OCI-LY1 (cell line): ENCODE results near the gene WDR89.

Experiments used
- H2AFZ ChIP-seq: fragments of 200-600 bp; sonication (generic), shearing (Covaris generic); 2 replicates; pipeline ENCODE4 v1.6.0; 2014; ENCODE audit warnings: antibody characterized with exemption, mild to moderate bottlenecking, low read length
- H3F3A ChIP-seq: fragments of 200-600 bp; sonication (generic), shearing (Covaris generic); 2 replicates; pipeline ENCODE4 v1.6.0; 2014; ENCODE audit warnings: mild to moderate bottlenecking, antibody characterized with exemption, low read length, moderate library complexity; ENCODE audit not compliant: insufficient read depth
- H3K27ac ChIP-seq: fragments of 200-600 bp; sonication (generic); 2 replicates; pipeline ENCODE4 v1.5.1; 2014; ENCODE audit warnings: low read length, mixed run types, mild to moderate bottlenecking, low read depth; ENCODE audit not compliant: poor library complexity, severe bottlenecking
- H3K27me3 ChIP-seq: fragments of 200-600 bp; sonication (generic); 2 replicates; pipeline ENCODE4 v1.6.0; 2014; ENCODE audit warnings: antibody characterized with exemption, mild to moderate bottlenecking, low read length, moderate library complexity; ENCODE audit not compliant: insufficient read depth
- H3K36me3 ChIP-seq: fragments of 200-600 bp; sonication (generic); 2 replicates; pipeline ENCODE4 v1.6.1; 2014; ENCODE audit warnings: mild to moderate bottlenecking, antibody characterized with exemption, low read length, moderate library complexity, mixed read lengths; ENCODE audit not compliant: insufficient read depth
- H3K4me1 ChIP-seq: fragments of 200-600 bp; sonication (generic); 2 replicates; pipeline ENCODE4 v1.5.1; 2014; ENCODE audit warnings: mild to moderate bottlenecking, low read length, moderate library complexity; ENCODE audit not compliant: insufficient read depth, severe bottlenecking
- H3K4me2 ChIP-seq: fragments of 200-600 bp; sonication (generic), shearing (Covaris generic); 2 replicates; pipeline ENCODE4 v1.6.1; 2014; ENCODE audit warnings: low read length
- H3K4me3 ChIP-seq: fragments of 200-600 bp; sonication (generic); 2 replicates; pipeline ENCODE4 v1.5.1; 2014; ENCODE audit warnings: low read length, low read depth, mild to moderate bottlenecking, mixed read lengths; ENCODE audit not compliant: poor library complexity, severe bottlenecking
- H3K79me2 ChIP-seq: fragments of 200-600 bp; shearing (Covaris generic); 2 replicates; pipeline ENCODE4 v1.6.1; 2016; ENCODE audit warnings: mixed run types, low read length, mixed read lengths; ENCODE audit not compliant: insufficient read depth
- H3K9ac ChIP-seq: fragments of 200-600 bp; sonication (generic), shearing (Covaris generic); 2 replicates; pipeline ENCODE4 v1.6.1; 2014; ENCODE audit warnings: mild to moderate bottlenecking, low read length, mixed read lengths
- H3K9me2 ChIP-seq: fragments of 200-600 bp; sonication (generic), shearing (Covaris generic); 2 replicates; pipeline ENCODE4 v1.6.1; 2014; ENCODE audit warnings: low read depth, mild to moderate bottlenecking, low read length, mixed read lengths
- H3K9me3 ChIP-seq: fragments of 200-600 bp; shearing (Covaris generic); 2 replicates; pipeline ENCODE4 v1.6.1; 2014; ENCODE audit warnings: low read length, mixed read lengths
- H4K20me1 ChIP-seq: fragments of 200-600 bp; sonication (generic), shearing (Covaris generic); 2 replicates; pipeline ENCODE4 v1.6.0; 2016; ENCODE audit warnings: mild to moderate bottlenecking, low read length; ENCODE audit not compliant: insufficient read depth
- CTCF ChIP-seq: fragments of 200-600 bp; sonication (generic), shearing (Covaris generic); IDR thresholded peaks from 2 replicates; pipeline ENCODE4 v1.5.1; 2017; ENCODE audit warnings: mild to moderate bottlenecking, antibody characterized with exemption, low read length, moderate library complexity, mixed read lengths
- EZH2 ChIP-seq: fragments of 200-600 bp; sonication (generic), shearing (Covaris generic); IDR thresholded peaks from 2 replicates; pipeline ENCODE4 v1.8.0; 2017; ENCODE audit warnings: borderline replicate concordance, mixed run types, mild to moderate bottlenecking, antibody characterized with exemption, low read length, moderate library complexity, mixed read lengths

Gene WDR89

GRCh38 chr14:63641473-63642228 lies at the start of gene WDR89:
Gene WDR89, minus strand, starts transcription at chr14:63641871. Its CDS starts 41,929 bp downstream, at chr14:63599942.
- Histone ChIP-seq H3K9ac (peak within 1 kb of the TSS; percentile 82), H4K20me1 (no peaks in the 10 kb centered on the region), H2AFZ (no peak within 1 kb of the TSS), H3K9me3 (no peaks in the 10 kb centered on the region), H3K4me1 (peaks cover 35% of the 10 kb centered on the region), H3K27ac (peak within 1 kb of the TSS; percentile 94), H3K4me3 (peak within 1 kb of the TSS; percentile 70), H3K36me3 (peaks cover 29% of the 10 kb centered on the region), H3F3A (no peaks in the 10 kb centered on the region), H3K9me2 (no peaks in the 10 kb centered on the region), H3K27me3 (no peaks in the 10 kb centered on the region), H3K4me2 (peak within 1 kb of the TSS; percentile 90), H3K79me2 (peaks cover 34% of the 10 kb centered on the region)
- no peak for TF ChIP-seq EZH2
- peak; percentile 76 for TF ChIP-seq CTCF

- no peaks in the 10 kb centered on the region for H3K4me1 ChIP-seq
- no peak overlapping the region for H3K9ac ChIP-seq
- H3F3A ChIP-seq = no peaks in the 10 kb centered on the region
- peaks cover 3% of the 10 kb centered on the region; the same call in 1 of the 2 replicates for H3K79me2 ChIP-seq
- no peaks in the 10 kb centered on the region for H4K20me1 ChIP-seq
- H3K27me3 ChIP-seq = no peaks in the 10 kb centered on the region
- peaks cover 57% of the 10 kb centered on the region for H3K36me3 ChIP-seq
- no peaks in the 10 kb centered on the region for H3K9me2 ChIP-seq
- H3K9me3 ChIP-seq = no peaks in the 10 kb centered on the region
- TF ChIP-seq EZH2 (no peak), CTCF (no peak)
- H2AFZ ChIP-seq = no peak overlapping the region
- H3K4me2 ChIP-seq = no peak overlapping the region
- no peak overlapping the region for H3K27ac ChIP-seq
- no peak overlapping the region for H3K4me3 ChIP-seq
Observed at GRCh38 chr14:63689132-63689531, 47.5 kb upstream of the WDR89 start.

GRCh38 chr14:63686926-63687325 lies 45.3 kb upstream of the WDR89 start:
- H3K9me2 ChIP-seq = no peaks in the 10 kb centered on the region
- no peak for TF ChIP-seq EZH2
- no peak for TF ChIP-seq CTCF
- H3K36me3 ChIP-seq = peaks cover 57% of the 10 kb centered on the region
- H3K79me2 ChIP-seq = no peaks in the 10 kb centered on the region
- no peaks in the 10 kb centered on the region for H4K20me1 ChIP-seq
- no peak overlapping the region for H3K4me3 ChIP-seq
- H2AFZ ChIP-seq = no peak overlapping the region
- H3K9me3 ChIP-seq = no peaks in the 10 kb centered on the region
- H3F3A ChIP-seq = no peaks in the 10 kb centered on the region
- no peak overlapping the region for H3K27ac ChIP-seq
- no peaks in the 10 kb centered on the region for H3K4me1 ChIP-seq
- no peak overlapping the region for H3K4me2 ChIP-seq
- H3K27me3 ChIP-seq = no peaks in the 10 kb centered on the region
- no peak overlapping the region for H3K9ac ChIP-seq
